Esophagus (tissue), 2 donors: ENCODE results near the gene NLRP11. TPM values are rescaled to one million over a fixed set of nuclear protein-coding genes. Genes with fewer than 3 reads are reported as not detected.

ENCODE experiments used
- H3K27ac ChIP-seq, 2 donors: one replicate each; pipeline ENCODE4 v1.5.1; 2013; ENCODE audit warnings: low read depth in 2 of 2, mild to moderate bottlenecking in 2 of 2, inconsistent platforms in 1 of 2, low read length in 1 of 2, moderate library complexity in 1 of 2
- H3K27me3 ChIP-seq, 2 donors: one replicate each; pipeline ENCODE4 v1.6.1; 2013; ENCODE audit warnings: low read length in 2 of 2, control low read depth in 1 of 2, mild to moderate bottlenecking in 1 of 2; ENCODE audit not compliant: insufficient read depth in 2 of 2, control insufficient read depth in 1 of 2
- H3K36me3 ChIP-seq, 2 donors: one replicate each; pipeline ENCODE4 v1.6.1; 2013; ENCODE audit warnings: low read length in 1 of 2; ENCODE audit not compliant: control insufficient read depth in 2 of 2, insufficient read depth in 2 of 2
- H3K4me1 ChIP-seq, 2 donors: one replicate each; pipeline ENCODE4 v1.6.1; 2013; ENCODE audit warnings: low read length in 1 of 2; ENCODE audit not compliant: control insufficient read depth in 2 of 2, insufficient read depth in 2 of 2
- H3K4me3 ChIP-seq, 2 donors: one replicate each; pipeline ENCODE4 v1.5.1; 2013; ENCODE audit warnings: low read length in 2 of 2, mild to moderate bottlenecking in 2 of 2, low read depth in 1 of 2, moderate library complexity in 1 of 2
- H3K9me3 ChIP-seq, 2 donors: one replicate each; pipeline ENCODE4 v1.6.1; 2013; ENCODE audit warnings: mild to moderate bottlenecking in 2 of 2, low read depth in 1 of 2, low read length in 1 of 2, moderate library complexity in 1 of 2; ENCODE audit not compliant: control insufficient read depth in 2 of 2, insufficient read depth in 1 of 2
- WGBS, 2 donors: extraction: QIAGEN DNeasy Blood & Tissue Kit; methylation state at CpG; one replicate each; pipeline ENCODE4 v1.1.7; 2013; 5-methylcytosine and 5-hydroxymethylcytosine counted together
- polyA plus RNA-seq, 2 donors: library from polyadenylated mRNA; stranded (reverse); fragments of 200-250 nt; gene quantifications; one replicate each; pipeline ENCODE4 v1.2.3, GENCODE V29; 2013
- donor health status: healthy with polysubstance abuse.
- donor health status: Bipolar disorder and iron deficiency.

Gene NLRP11
- polyA plus RNA-seq, 2 donors, result not detected

DNA sequence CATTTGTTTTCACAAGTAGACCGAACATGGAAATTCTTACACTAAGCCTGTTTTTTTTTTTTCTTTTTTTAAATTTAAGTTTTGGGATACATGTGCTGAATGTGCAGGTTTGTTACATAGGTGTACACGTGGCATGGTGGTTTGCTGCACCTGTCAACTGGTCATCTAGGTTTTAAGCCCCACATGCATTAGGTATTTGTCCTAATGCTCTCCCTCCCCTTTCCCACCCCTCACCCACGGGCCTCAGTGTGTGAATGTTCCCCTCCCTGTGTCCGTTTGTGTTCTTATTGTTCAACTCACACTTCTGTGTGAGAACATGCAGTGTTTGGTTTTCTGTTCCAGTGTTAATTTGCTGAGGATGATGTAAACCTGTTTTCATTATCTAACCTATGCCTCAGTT lies 7.1 kb upstream of the NLRP11 start:
- Histone ChIP-seq H3K9me3 (no peaks in the 10 kb centered on the region), H3K27me3 (no peaks in the 10 kb centered on the region), H3K4me1 (no peaks in the 10 kb centered on the region), H3K4me3 (no peak overlapping the region), H3K36me3 (no peaks in the 10 kb centered on the region), H3K27ac (no peak overlapping the region)
- WGBS, 2 donors, result 42 to 47% methylated on average over 4 of the region's 4 CpGs

DNA sequence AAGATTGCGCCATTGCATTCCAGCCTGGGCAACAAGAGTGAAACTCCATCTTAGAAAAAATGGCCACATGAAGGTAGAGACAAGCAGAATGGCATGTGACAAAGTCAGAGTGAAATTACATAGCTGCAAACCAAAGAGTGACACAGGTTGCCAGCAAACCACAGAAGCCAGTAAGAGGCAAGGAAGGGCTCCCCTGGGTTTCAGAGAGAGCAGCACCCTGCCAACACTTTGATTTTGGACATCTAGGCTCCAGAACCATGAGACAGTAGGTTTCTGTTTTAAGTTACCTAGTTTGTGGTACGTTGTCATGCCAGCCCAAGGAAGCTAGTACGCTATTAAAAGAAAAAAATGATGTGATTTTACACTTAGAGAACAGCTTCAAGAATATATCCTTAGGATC lies 6.5 kb upstream of the NLRP11 start:
- Histone ChIP-seq H3K4me1 (no peaks in the 10 kb centered on the region), H3K27me3 (no peaks in the 10 kb centered on the region), H3K4me3 (no peak overlapping the region), H3K27ac (no peak overlapping the region), H3K36me3 (no peaks in the 10 kb centered on the region), H3K9me3 (no peaks in the 10 kb centered on the region)
- WGBS, 2 donors, result 76 to 81% methylated on average over 3 of the region's 3 CpGs

DNA sequence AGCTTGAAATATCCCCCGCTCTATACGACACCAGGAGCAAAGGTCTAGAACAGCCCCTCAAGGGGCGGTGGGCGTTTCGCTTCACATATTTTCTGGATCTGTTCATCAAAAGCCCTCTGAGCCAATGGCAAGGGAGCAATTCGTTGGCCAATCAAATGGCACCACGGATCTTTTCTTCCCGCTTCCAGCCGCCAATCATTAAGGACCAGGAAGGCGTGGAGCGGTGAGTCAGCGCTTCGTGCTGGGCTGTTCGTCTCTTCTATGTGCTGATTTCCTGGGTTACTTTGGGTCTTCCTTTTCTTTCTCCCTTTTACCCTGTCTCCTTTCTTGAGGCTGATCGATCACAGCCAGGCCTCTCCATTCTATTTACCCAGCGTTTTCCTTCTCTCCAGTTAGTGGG lies 4.5 kb upstream of the NLRP11 start, which contains the start of gene NLRP4:
Gene NLRP4, plus strand, starts transcription at position 201 of the 400 bp plus-strand sequence. CDS start 15,541 bp downstream, outside the sequence.
- Histone ChIP-seq H3K36me3 (no peaks in the 10 kb centered on the region), H3K4me1 (no peaks in the 10 kb centered on the region), H3K4me3 (no peak within 1 kb of the TSS), H3K27ac (no peak within 1 kb of the TSS), H3K27me3 (no peaks in the 10 kb centered on the region), H3K9me3 (no peaks in the 10 kb centered on the region)
- WGBS, 2 donors, result 87 to 92% methylated on average over 16 of the region's 16 CpGs

DNA sequence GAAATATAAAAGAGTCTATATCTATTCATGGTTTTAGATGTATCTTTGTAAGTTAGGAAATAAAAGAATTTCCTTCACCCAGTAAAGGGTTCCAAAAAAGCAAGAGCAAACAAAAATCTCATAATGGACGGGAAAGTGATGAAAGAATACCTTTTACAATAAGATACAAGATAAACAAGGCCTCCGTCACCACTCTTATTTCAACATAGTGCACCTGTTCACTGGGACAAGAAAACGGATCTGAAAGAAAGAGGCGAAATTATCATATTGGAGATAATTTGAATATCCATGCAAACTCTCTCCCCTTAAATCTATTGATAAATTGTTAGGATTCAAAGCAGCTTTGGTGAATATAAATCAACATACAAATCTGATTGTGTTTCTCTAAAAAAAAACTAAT lies 877 bp upstream of the NLRP11 start:
- H3K4me3 ChIP-seq, result no peak overlapping the region
- H3K36me3 ChIP-seq, result no peaks in the 10 kb centered on the region
- no peak overlapping the region for H3K27ac ChIP-seq
- no peaks in the 10 kb centered on the region for H3K4me1 ChIP-seq
- no peaks in the 10 kb centered on the region for H3K27me3 ChIP-seq
- 69 to 70% methylated on average over 4 of the region's 4 CpGs for WGBS, 2 donors
- no peaks in the 10 kb centered on the region for H3K9me3 ChIP-seq

DNA sequence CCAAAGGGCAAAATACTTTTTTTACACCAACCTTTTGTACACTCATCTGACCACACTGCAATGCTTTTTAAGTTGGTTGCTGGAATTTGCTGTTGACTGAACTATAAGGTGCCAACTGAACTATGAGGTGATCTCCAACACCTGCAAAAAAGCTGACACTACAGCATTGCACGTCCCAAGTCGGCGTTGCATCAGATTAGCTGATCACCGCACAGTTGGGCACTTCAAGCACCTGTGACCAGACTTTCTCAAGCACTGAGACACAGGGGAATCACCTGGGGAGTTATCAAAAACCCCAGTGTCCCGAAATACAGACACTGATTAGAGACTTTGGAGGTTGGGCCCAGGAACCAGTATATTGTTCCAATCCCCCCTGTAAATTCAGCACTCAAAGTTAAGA lies 1.1 kb downstream of the NLRP11 start:
- H3K4me1 ChIP-seq, result no peaks in the 10 kb centered on the region
- H3K9me3 ChIP-seq, result no peaks in the 10 kb centered on the region
- no peak overlapping the region for H3K27ac ChIP-seq
- H3K4me3 ChIP-seq, result no peak overlapping the region
- WGBS, 2 donors, result 77 to 82% methylated on average over 5 of the region's 5 CpGs
- H3K27me3 ChIP-seq, result no peaks in the 10 kb centered on the region
- no peaks in the 10 kb centered on the region for H3K36me3 ChIP-seq

DNA sequence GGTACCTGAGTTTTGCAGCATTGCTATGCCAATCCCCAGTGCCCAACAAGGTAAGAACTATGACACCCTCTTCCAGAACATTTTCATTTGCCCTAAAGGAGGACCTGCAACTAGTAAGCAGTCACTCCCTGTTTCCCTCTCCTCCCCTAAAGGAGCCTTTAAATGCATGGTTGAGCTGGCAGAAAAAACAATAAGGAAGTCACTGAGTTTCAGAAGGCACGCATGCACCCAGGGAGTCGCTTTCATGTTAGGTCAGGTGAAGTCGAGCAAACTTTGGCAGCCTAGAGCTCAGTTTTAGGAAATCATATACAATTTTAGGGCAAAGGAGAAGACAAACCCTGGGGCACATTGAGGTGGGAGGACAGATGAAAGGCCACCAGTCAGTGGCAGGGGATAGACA lies 11.8 kb downstream of the NLRP11 start:
- H3K9me3 ChIP-seq, result no peaks in the 10 kb centered on the region
- H3K27me3 ChIP-seq, result no peaks in the 10 kb centered on the region
- H3K36me3 ChIP-seq, result no peaks in the 10 kb centered on the region
- H3K27ac ChIP-seq, result no peak overlapping the region
- no peaks in the 10 kb centered on the region for H3K4me1 ChIP-seq
- no peak overlapping the region for H3K4me3 ChIP-seq
- 71 to 76% methylated on average over 3 of the region's 3 CpGs for WGBS, 2 donors

DNA sequence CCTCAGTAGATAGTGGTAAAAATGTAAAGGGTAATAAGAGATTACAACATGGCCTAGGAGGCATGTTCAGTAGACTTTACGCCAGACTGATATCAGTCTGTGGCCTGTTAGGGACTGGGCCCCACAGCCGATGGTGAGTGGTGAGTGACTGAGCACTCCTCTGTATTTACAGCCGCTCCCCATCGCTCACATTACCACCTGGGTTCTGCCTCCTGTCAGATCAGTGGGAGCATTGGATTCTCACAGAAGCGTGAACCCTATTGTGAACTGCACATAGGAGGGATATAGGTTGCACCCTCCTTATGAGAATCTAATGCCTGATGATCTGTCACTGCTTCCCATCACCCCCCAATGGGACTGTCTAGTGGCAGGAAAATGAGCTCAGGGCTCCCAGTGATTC lies 17.9 kb downstream of the NLRP11 start:
- Histone ChIP-seq H3K27ac (no peak overlapping the region), H3K9me3 (no peaks in the 10 kb centered on the region), H3K27me3 (no peaks in the 10 kb centered on the region), H3K36me3 (no peaks in the 10 kb centered on the region), H3K4me3 (no peak overlapping the region), H3K4me1 (no peaks in the 10 kb centered on the region)
- WGBS, 2 donors, result 92 to 94% methylated on average over 5 of the region's 5 CpGs

DNA sequence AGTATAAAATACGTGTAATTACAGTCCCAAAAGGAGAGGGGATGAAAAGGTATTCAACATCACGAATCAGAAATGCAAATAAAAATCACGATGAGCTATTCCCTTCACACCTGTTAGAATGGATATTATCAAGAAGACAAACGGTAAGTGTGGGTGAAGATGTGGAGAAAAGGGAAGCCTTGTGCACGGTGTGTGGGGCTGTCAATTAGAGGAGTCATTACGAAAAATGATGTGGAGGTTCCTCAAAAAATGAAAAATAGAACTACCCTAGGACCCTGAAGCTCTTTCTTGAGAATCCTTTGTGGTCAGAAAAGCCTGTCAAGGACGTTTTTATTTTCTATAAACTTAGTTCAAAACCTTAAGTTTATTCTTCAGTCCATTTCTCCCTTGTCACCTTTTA lies 19.4 kb downstream of the NLRP11 start:
- WGBS, 2 donors, result 49 to 54% methylated on average over 7 of the region's 7 CpGs
- no peaks in the 10 kb centered on the region for H3K4me1 ChIP-seq
- H3K36me3 ChIP-seq, result no peaks in the 10 kb centered on the region
- H3K27me3 ChIP-seq, result no peaks in the 10 kb centered on the region
- H3K9me3 ChIP-seq, result no peaks in the 10 kb centered on the region
- no peak overlapping the region for H3K27ac ChIP-seq
- H3K4me3 ChIP-seq, result no peak overlapping the region

DNA sequence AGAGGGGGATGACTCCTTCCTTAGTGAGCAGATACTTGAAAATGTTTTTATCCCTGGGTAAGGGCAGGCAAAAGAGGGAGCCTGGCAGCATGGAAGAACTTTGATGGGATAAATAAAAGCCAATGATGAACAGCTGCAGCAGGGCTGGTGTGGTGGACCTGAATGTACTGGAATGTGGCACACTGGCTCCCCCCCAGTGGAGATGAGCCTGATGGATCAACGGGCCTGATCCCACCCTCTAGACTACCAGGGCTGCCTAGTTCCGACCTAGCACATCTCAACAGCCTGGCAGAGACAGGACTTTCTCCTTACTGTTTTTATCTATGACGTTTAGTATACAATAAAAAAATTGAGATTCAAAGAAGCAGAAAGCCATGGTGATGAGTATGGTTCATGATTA lies 20.5 kb downstream of the NLRP11 start:
- no peak overlapping the region for H3K27ac ChIP-seq
- no peaks in the 10 kb centered on the region for H3K36me3 ChIP-seq
- no peaks in the 10 kb centered on the region for H3K9me3 ChIP-seq
- no peaks in the 10 kb centered on the region for H3K27me3 ChIP-seq
- WGBS, 2 donors, result 61 to 71% methylated on average over 3 of the region's 3 CpGs
- H3K4me3 ChIP-seq, result no peak overlapping the region
- no peaks in the 10 kb centered on the region for H3K4me1 ChIP-seq

DNA sequence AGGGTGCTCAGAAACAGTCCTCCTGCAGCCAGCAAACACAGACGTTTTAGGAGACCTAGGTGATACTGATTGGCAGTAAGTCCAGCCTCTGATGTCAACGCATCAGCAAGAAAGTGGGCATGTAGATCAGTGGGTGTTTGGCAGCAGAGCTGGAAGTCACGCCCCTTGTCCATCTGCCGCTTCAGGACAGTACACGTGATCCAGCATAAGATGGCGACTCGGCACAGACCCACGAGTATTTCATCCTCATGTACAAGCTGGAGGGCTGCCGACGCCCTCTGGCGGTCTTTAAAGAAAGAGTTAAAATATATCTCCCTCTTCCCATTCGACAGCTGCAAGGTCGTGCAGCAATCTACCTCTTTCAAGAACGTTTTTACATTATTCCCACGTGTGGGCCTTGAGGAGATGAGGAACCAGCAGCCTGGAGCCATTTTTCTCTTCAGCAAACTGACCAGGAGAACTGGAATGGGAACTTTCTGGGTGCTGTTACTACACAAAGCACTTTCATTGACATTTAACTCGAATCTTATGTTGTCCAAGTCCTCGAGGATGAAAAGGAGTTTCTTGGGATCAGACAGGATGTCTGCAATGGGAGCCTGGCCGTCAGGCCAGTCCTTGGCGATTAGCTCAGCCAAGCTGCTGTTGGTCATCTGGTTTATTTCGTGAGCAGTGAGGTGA lies 22.3 kb downstream of the NLRP11 start:
- Histone ChIP-seq H3K27ac (no peak overlapping the region), H3K27me3 (no peaks in the 10 kb centered on the region), H3K9me3 (no peaks in the 10 kb centered on the region), H3K4me1 (no peaks in the 10 kb centered on the region), H3K36me3 (no peaks in the 10 kb centered on the region), H3K4me3 (no peak overlapping the region)
- WGBS, 2 donors, result 28 to 33% methylated on average over 20 of the region's 20 CpGs
